OCI-LY1 (cell line): ENCODE data around the gene GXYLT2.
A peak's percentile ranks its signal among the peaks of the same experiment; 100 is the strongest.

Experiments used
- H2AFZ ChIP-seq: fragments of 200-600 bp; sonication (generic), shearing (Covaris generic); 2 replicates; pipeline ENCODE4 v1.6.0; 2014; ENCODE audit warnings: antibody characterized with exemption, mild to moderate bottlenecking, low read length
- H3F3A ChIP-seq: fragments of 200-600 bp; sonication (generic), shearing (Covaris generic); 2 replicates; pipeline ENCODE4 v1.6.0; 2014; ENCODE audit warnings: mild to moderate bottlenecking, antibody characterized with exemption, low read length, moderate library complexity; ENCODE audit not compliant: insufficient read depth
- H3K27ac ChIP-seq: fragments of 200-600 bp; sonication (generic); 2 replicates; pipeline ENCODE4 v1.5.1; 2014; ENCODE audit warnings: low read length, mixed run types, mild to moderate bottlenecking, low read depth; ENCODE audit not compliant: poor library complexity, severe bottlenecking
- H3K27me3 ChIP-seq: fragments of 200-600 bp; sonication (generic); 2 replicates; pipeline ENCODE4 v1.6.0; 2014; ENCODE audit warnings: antibody characterized with exemption, mild to moderate bottlenecking, low read length, moderate library complexity; ENCODE audit not compliant: insufficient read depth
- H3K36me3 ChIP-seq: fragments of 200-600 bp; sonication (generic); 2 replicates; pipeline ENCODE4 v1.6.1; 2014; ENCODE audit warnings: mild to moderate bottlenecking, antibody characterized with exemption, low read length, moderate library complexity, mixed read lengths; ENCODE audit not compliant: insufficient read depth
- H3K4me1 ChIP-seq: fragments of 200-600 bp; sonication (generic); 2 replicates; pipeline ENCODE4 v1.5.1; 2014; ENCODE audit warnings: mild to moderate bottlenecking, low read length, moderate library complexity; ENCODE audit not compliant: insufficient read depth, severe bottlenecking
- H3K4me2 ChIP-seq: fragments of 200-600 bp; sonication (generic), shearing (Covaris generic); 2 replicates; pipeline ENCODE4 v1.6.1; 2014; ENCODE audit warnings: low read length
- H3K4me3 ChIP-seq: fragments of 200-600 bp; sonication (generic); 2 replicates; pipeline ENCODE4 v1.5.1; 2014; ENCODE audit warnings: low read length, low read depth, mild to moderate bottlenecking, mixed read lengths; ENCODE audit not compliant: poor library complexity, severe bottlenecking
- H3K79me2 ChIP-seq: fragments of 200-600 bp; shearing (Covaris generic); 2 replicates; pipeline ENCODE4 v1.6.1; 2016; ENCODE audit warnings: mixed run types, low read length, mixed read lengths; ENCODE audit not compliant: insufficient read depth
- H3K9ac ChIP-seq: fragments of 200-600 bp; sonication (generic), shearing (Covaris generic); 2 replicates; pipeline ENCODE4 v1.6.1; 2014; ENCODE audit warnings: mild to moderate bottlenecking, low read length, mixed read lengths
- H3K9me2 ChIP-seq: fragments of 200-600 bp; sonication (generic), shearing (Covaris generic); 2 replicates; pipeline ENCODE4 v1.6.1; 2014; ENCODE audit warnings: low read depth, mild to moderate bottlenecking, low read length, mixed read lengths
- H3K9me3 ChIP-seq: fragments of 200-600 bp; shearing (Covaris generic); 2 replicates; pipeline ENCODE4 v1.6.1; 2014; ENCODE audit warnings: low read length, mixed read lengths
- H4K20me1 ChIP-seq: fragments of 200-600 bp; sonication (generic), shearing (Covaris generic); 2 replicates; pipeline ENCODE4 v1.6.0; 2016; ENCODE audit warnings: mild to moderate bottlenecking, low read length; ENCODE audit not compliant: insufficient read depth
- EZH2 ChIP-seq: fragments of 200-600 bp; sonication (generic), shearing (Covaris generic); IDR thresholded peaks from 2 replicates; pipeline ENCODE4 v1.8.0; 2017; ENCODE audit warnings: borderline replicate concordance, mixed run types, mild to moderate bottlenecking, antibody characterized with exemption, low read length, moderate library complexity, mixed read lengths
- TF ChIP-seq, protein P1 (sequence below): fragments of 200-600 bp; sonication (generic), shearing (Covaris generic); IDR thresholded peaks from 2 replicates; pipeline ENCODE4 v1.5.1; 2017; ENCODE audit warnings: mild to moderate bottlenecking, antibody characterized with exemption, low read length, moderate library complexity, mixed read lengths

Gene GXYLT2

DNA sequence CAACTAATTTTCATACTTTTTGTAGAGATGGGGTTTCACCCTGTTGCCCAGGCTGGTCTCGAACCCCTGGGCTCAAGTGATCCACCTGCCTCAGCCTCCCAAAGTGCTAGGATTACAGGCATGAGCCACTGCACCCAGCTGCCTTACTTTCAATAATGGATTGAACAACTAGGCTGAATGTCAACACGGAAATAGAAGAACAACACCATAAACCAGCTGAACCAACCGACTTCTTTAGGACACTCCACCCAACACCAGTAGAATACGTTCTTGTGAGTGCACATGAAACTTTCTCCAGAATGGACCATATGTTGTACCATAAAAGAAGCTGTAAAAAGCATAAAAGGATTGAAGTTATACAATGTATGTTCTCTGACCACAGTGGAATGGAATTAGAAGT, 42.9 kb downstream of the GXYLT2 start:
- Histone ChIP-seq H3K4me1 (no peaks in the 10 kb centered on the region), H3F3A (no peaks in the 10 kb centered on the region), H3K27ac (no peak overlapping the region), H3K9me2 (no peaks in the 10 kb centered on the region), H3K27me3 (no peaks in the 10 kb centered on the region), H3K4me3 (no peak overlapping the region), H3K9me3 (no peaks in the 10 kb centered on the region), H3K79me2 (no peaks in the 10 kb centered on the region), H3K9ac (no peak overlapping the region), H4K20me1 (no peaks in the 10 kb centered on the region), H3K36me3 (no peaks in the 10 kb centered on the region), H3K4me2 (no peak overlapping the region), H2AFZ (no peak overlapping the region)
- TF ChIP-seq EZH2 = no peak
- TF ChIP-seq, protein P1, sequence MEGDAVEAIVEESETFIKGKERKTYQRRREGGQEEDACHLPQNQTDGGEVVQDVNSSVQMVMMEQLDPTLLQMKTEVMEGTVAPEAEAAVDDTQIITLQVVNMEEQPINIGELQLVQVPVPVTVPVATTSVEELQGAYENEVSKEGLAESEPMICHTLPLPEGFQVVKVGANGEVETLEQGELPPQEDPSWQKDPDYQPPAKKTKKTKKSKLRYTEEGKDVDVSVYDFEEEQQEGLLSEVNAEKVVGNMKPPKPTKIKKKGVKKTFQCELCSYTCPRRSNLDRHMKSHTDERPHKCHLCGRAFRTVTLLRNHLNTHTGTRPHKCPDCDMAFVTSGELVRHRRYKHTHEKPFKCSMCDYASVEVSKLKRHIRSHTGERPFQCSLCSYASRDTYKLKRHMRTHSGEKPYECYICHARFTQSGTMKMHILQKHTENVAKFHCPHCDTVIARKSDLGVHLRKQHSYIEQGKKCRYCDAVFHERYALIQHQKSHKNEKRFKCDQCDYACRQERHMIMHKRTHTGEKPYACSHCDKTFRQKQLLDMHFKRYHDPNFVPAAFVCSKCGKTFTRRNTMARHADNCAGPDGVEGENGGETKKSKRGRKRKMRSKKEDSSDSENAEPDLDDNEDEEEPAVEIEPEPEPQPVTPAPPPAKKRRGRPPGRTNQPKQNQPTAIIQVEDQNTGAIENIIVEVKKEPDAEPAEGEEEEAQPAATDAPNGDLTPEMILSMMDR = no peak

DNA sequence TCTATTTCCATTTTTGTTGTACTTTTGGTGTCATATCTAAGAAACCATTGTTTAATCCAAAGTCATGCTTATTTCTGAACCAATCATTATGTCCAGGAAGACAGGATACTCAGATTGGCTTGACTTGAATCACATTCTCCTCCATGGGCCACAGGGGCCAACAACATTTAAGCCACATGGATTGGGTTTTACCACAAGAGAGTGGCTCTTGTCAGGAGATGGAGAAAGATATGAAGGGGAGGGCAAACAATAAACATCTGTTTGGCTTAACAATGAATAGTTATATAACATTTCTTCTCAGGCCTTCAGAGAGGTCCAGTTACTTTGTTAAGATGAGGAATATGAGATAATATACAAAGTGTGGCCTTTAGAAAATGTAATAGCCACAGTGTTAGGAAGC, 44.6 kb downstream of the GXYLT2 start:
- Histone ChIP-seq H3K4me3 (no peak overlapping the region), H3K9ac (no peak overlapping the region), H3K36me3 (no peaks in the 10 kb centered on the region), H3K9me3 (no peaks in the 10 kb centered on the region), H3K4me2 (no peak overlapping the region), H3K4me1 (no peaks in the 10 kb centered on the region), H2AFZ (no peak overlapping the region), H3K27me3 (no peaks in the 10 kb centered on the region), H4K20me1 (no peaks in the 10 kb centered on the region), H3K79me2 (no peaks in the 10 kb centered on the region), H3K27ac (no peak overlapping the region), H3F3A (no peaks in the 10 kb centered on the region), H3K9me2 (no peaks in the 10 kb centered on the region)
- TF ChIP-seq EZH2 = no peak
- TF ChIP-seq, protein P1 = no peak

DNA sequence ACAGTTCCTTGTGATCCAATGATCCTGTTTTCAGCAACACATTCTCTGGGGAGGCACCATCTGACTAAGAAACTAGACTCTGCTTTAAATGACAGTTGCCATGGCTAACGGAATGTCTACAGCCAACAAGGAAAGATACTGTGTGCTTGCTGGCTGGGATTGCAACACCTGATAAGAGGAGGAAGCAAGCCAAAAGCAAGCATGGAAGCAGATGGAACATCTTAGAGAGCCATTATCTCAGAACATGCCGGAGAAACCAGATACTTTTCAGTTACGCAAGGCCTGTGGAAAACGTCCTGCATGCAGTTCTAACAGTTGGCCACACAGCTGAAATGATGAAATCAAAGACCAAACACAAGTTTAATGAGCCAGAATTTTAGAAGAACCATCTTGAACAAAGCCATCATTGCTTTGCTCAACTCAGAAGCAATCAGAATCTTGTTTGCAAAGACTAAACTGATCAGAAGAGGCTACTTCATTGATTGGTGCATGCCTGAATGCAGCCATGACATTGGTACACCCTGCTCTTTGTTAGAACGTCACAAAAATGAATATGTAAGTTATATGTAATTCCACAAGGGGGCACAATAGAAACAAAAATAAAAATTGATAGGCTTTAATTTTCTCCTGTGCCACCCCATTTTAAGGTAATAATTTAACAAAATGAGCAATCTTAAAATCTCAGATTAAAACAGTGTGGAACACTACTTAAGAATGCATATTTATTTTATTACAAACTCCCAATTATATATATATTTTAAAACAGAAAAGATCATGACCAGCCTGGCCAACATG, 50.8 kb downstream of the GXYLT2 start:
- TF ChIP-seq, protein P1 = peak; percentile 67
- no peak for TF ChIP-seq EZH2
- H3K36me3 ChIP-seq = no peaks in the 10 kb centered on the region
- no peaks in the 10 kb centered on the region for H4K20me1 ChIP-seq
- no peaks in the 10 kb centered on the region for H3K79me2 ChIP-seq
- no peak overlapping the region for H3K9ac ChIP-seq
- H3K4me2 ChIP-seq = no peak overlapping the region
- no peaks in the 10 kb centered on the region for H3K9me3 ChIP-seq
- no peak overlapping the region for H3K4me3 ChIP-seq
- no peaks in the 10 kb centered on the region for H3K4me1 ChIP-seq
- no peaks in the 10 kb centered on the region for H3F3A ChIP-seq
- H2AFZ ChIP-seq = no peak overlapping the region; the same call in 1 of the 2 replicates
- H3K27me3 ChIP-seq = no peaks in the 10 kb centered on the region
- H3K9me2 ChIP-seq = no peaks in the 10 kb centered on the region
- H3K27ac ChIP-seq = no peak overlapping the region
